H1 (cell line): ENCODE measurements around the gene DEPP1. TPM values are rescaled to one million over a fixed set of nuclear protein-coding genes. Genes with fewer than 3 reads are reported as not detected.
A peak's percentile ranks its signal among the peaks of the same experiment; 100 is the strongest.

Source experiments
- BACH1 ChIP-seq: IDR thresholded peaks from 2 replicates; pipeline ENCODE4 v1.6.1; 2012; ENCODE audit warnings: low read length, improper control_type of control experiment
- CEBPB ChIP-seq: IDR thresholded peaks from 2 replicates; pipeline ENCODE4 v1.6.1; 2012; ENCODE audit warnings: low read depth, low read length
- CTBP2 ChIP-seq: IDR thresholded peaks from 2 replicates; pipeline ENCODE4 v1.7.0; 2011; ENCODE audit warnings: borderline replicate concordance, mild to moderate bottlenecking, moderate library complexity, mixed read lengths, low read length; ENCODE audit not compliant: insufficient read depth, insufficient read length
- EGR1 ChIP-seq: IDR thresholded peaks from 2 replicates; pipeline ENCODE4 v1.6.1; 2011; ENCODE audit warnings: low read depth, low read length, borderline replicate concordance
- GABPA ChIP-seq: IDR thresholded peaks from 2 replicates; pipeline ENCODE4 v1.6.1; 2011; ENCODE audit warnings: mild to moderate bottlenecking, low read length, moderate library complexity, borderline replicate concordance; ENCODE audit not compliant: insufficient read depth
- GTF2F1 ChIP-seq: IDR thresholded peaks from 2 replicates; pipeline ENCODE4 v1.6.1; 2012; ENCODE audit warnings: low read depth, low read length, improper control_type of control experiment, borderline replicate concordance
- KDM4A ChIP-seq: IDR thresholded peaks from one replicate; pipeline ENCODE4 v1.7.1; 2012; ENCODE audit warnings: low read depth, mild to moderate bottlenecking, moderate library complexity, low read length, inconsistent platforms; ENCODE audit not compliant: severe bottlenecking
- MAFK ChIP-seq: IDR thresholded peaks from 2 replicates; pipeline ENCODE4 v1.6.1; 2012; ENCODE audit warnings: low read depth, mild to moderate bottlenecking, improper control_type of control experiment, low read length
- POLR2A ChIP-seq, 2 experiments: IDR thresholded peaks; 1 replicate in 1 of 2; 2 replicates in 1 of 2; pipeline ENCODE4 v1.6.1; 2011; ENCODE audit warnings: low read depth in 2 of 2, low read length in 2 of 2, mild to moderate bottlenecking in 2 of 2; ENCODE audit errors: control extremely low read depth in 1 of 2
- SP2 ChIP-seq: IDR thresholded peaks from 2 replicates; pipeline ENCODE4 v1.6.1; 2012; ENCODE audit warnings: mild to moderate bottlenecking, low read length, inconsistent platforms
- TAF1 ChIP-seq: IDR thresholded peaks from 2 replicates; pipeline ENCODE4 v1.6.1; 2011; ENCODE audit warnings: mild to moderate bottlenecking, low read depth, low read length
- TAF7 ChIP-seq: optimal IDR thresholded peaks from 2 replicates; pipeline ENCODE3; 2011; ENCODE audit warnings: low read depth, mild to moderate bottlenecking, inconsistent platforms, low read length, moderate library complexity, borderline replicate concordance
- TCF12 ChIP-seq: IDR thresholded peaks from 2 replicates; pipeline ENCODE4 v1.6.1; 2011; ENCODE audit warnings: low read depth, mild to moderate bottlenecking, low read length
- polyA plus RNA-seq, 7 experiments: library from polyadenylated mRNA; depleted of rRNA in 3 of 7; stranded (reverse) in 5 of 7; unstranded in 2 of 7; fragments of >200 nt in 5 of 7; fragments of 200-250 nt in 2 of 7; gene quantifications; 1 replicate in 5 of 7; 2 replicates in 1 of 7; 4 replicates in 1 of 7; pipeline versions ENCODE4 v1.2.1 to v1.2.3, GENCODE V29; 2011 to 2013; ENCODE audit warnings: missing spikeins in 2 of 7, mixed read lengths in 2 of 7
- total RNA-seq: library from RNA; stranded (reverse); fragmentation: NEBNext Ultra II Directional; extraction: Animal tissue kit (Norgen Biotek cat#: 25700); gene quantifications from 2 replicates; pipeline ENCODE4 v1.2.1, GENCODE V29; 2021
- TF ChIP-seq, protein P1 (sequence below): IDR thresholded peaks from 2 replicates; pipeline ENCODE4 v1.6.1; 2012; ENCODE audit warnings: low read length, inconsistent platforms

The DEPP1 gene
- total and polyA plus RNA-seq, 2 of the 8 experiments (the other 6 are each of a cell fraction or from before 2014, with no cell fraction given) = 0.67 to 4.5 TPM

DNA sequence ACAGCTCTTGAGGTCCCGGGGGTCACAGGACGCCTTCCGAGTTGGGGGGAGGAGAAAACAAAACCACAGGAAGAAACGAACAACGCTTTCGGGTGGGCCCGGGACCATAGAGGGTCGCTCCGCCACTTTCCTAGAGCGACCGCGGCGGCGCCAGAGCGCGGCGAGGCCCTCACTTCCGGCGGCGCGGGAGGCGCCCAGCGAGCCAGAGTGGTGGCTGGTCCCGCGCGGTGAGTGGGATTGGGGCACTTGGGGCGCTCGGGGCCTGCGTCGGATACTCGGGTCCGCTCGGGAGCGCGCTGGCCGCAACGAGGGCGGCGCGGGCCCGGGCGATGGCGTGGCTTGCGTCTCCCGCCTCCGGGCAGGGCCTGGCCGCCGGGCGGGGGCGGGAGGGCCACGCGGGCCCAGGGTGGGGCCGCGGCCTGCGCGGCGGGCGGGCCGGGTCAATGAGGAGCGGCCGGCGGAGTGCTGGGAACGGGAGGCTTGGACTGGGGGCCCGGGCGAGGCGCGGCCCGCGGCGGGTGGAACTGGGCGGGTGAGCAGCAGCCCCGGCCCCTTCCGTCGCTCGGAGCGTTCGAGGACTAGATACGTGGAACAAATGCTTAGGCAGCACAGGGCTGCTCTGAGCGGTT is 22.3 kb upstream of the DEPP1 start, which contains the start of gene ZNF22 (continued):
- TF ChIP-seq, protein P1, sequence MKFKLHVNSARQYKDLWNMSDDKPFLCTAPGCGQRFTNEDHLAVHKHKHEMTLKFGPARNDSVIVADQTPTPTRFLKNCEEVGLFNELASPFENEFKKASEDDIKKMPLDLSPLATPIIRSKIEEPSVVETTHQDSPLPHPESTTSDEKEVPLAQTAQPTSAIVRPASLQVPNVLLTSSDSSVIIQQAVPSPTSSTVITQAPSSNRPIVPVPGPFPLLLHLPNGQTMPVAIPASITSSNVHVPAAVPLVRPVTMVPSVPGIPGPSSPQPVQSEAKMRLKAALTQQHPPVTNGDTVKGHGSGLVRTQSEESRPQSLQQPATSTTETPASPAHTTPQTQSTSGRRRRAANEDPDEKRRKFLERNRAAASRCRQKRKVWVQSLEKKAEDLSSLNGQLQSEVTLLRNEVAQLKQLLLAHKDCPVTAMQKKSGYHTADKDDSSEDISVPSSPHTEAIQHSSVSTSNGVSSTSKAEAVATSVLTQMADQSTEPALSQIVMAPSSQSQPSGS = no peak
- no peak for TF ChIP-seq CEBPB
- TF ChIP-seq CTBP2 = no peak
- no peak for TF ChIP-seq MAFK
- peak; percentile 70 for TF ChIP-seq KDM4A
- TF ChIP-seq GTF2F1 = no peak
- peak; percentile 58 for TF ChIP-seq TAF7
- TF ChIP-seq EGR1 = 0 out of 2 replicates have a peak, but pooled peaks have one; percentile 12
- TF ChIP-seq TCF12 = no peak
- TF ChIP-seq TAF1 = peak; percentile 93
- TF ChIP-seq GABPA = peak; percentile 81
- peak; percentile 59 for TF ChIP-seq SP2
- peak in 1 of 2 experiments; percentile 86; a peak in 2 of 3 replicates for TF ChIP-seq POLR2A (IDR thresholded peaks at IDR 0.05; ENCODE audit: control extremely low read depth in 1 of 2, low read depth in 2 of 2, low read length in 2 of 2)
- TF ChIP-seq BACH1 = 0 out of 2 replicates have a peak, but pooled peaks have one; percentile 51
